Measurements from ENCODE around the gene TCF3.

DNA sequence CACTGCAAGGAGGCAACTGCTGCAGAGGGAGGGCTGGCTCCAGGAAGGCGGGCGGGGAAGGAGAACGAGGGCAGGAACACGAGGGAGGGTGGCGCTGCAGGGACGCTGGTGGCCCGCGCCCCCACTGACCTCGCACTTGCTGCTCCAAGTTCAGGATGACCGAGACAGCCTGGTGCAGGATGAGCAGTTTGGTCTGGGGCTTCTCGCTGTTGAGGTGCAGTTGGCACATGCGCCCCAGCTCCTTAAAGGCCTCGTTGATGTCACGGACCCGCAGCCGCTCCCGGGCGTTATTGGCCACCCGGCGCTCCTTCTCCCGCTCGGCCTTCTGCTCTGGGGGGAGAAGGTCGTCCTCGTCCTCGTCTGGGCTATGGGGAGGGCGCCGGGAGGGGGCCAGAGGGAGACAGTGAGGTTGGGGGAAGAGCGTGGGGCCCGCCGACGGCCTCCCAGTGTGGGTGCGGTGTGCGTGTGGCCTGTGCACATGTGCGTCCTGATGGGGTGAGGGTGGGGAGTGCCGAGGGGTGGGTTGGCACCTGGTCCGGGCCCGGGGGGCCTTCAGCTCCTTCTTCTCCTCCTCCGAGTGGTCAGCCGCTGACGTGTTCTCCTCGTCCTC, 37.2 kb downstream of the TCF3 start:
- TF ChIP-seq, protein P1, sequence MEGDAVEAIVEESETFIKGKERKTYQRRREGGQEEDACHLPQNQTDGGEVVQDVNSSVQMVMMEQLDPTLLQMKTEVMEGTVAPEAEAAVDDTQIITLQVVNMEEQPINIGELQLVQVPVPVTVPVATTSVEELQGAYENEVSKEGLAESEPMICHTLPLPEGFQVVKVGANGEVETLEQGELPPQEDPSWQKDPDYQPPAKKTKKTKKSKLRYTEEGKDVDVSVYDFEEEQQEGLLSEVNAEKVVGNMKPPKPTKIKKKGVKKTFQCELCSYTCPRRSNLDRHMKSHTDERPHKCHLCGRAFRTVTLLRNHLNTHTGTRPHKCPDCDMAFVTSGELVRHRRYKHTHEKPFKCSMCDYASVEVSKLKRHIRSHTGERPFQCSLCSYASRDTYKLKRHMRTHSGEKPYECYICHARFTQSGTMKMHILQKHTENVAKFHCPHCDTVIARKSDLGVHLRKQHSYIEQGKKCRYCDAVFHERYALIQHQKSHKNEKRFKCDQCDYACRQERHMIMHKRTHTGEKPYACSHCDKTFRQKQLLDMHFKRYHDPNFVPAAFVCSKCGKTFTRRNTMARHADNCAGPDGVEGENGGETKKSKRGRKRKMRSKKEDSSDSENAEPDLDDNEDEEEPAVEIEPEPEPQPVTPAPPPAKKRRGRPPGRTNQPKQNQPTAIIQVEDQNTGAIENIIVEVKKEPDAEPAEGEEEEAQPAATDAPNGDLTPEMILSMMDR (IDR thresholded peaks at IDR 0.05) = no peak
- TF ChIP-seq EP300 (IDR thresholded peaks at IDR 0.05) (no peak), POLR2A (IDR thresholded peaks at IDR 0.05) (no peak)

Data from tibial nerve (tissue), 4 donors.